ENCODE measurements around the gene CDK5R2.
"Not testable (repeated sequence)": the region's sequence is repeated elsewhere in the genome, so short reads cannot be mapped to it uniquely, and the experiment has no call there.

CDK5R2 gene

DNA sequence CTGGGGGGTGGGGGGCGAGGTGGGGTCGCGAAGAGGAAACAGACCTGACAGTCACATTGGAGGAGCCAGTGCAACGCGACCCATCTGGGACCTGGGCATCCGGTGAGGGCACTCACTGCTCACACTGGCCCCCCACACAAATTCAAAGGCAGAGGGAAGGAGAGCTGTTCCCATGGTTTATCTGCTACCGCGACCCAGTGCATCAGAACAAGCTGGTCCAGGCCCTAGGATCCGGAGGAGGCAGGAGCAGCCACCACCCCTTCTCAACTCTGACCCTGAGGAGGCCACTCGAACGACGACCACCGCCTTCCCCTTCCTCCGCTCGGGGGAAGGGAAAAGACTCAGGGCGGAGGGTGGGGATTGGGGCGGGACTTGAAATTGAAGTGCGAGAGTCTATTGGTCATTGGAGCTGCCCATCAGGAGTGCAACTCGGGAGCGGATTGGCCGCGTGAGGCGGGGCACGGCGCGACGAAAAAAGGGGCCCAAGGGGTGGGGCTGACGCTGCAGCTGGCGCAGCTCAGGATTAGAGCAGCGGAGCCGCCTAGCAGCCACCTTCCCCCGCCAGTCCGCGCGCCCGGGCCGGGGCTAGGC, at the start of gene CDK5R2:
Gene CDK5R2 (plus strand): TSS at position 526 of the 591 bp plus-strand sequence. CDS start 155 bp downstream, outside the sequence.
- DNase-seq: peak; percentile 63

DNA sequence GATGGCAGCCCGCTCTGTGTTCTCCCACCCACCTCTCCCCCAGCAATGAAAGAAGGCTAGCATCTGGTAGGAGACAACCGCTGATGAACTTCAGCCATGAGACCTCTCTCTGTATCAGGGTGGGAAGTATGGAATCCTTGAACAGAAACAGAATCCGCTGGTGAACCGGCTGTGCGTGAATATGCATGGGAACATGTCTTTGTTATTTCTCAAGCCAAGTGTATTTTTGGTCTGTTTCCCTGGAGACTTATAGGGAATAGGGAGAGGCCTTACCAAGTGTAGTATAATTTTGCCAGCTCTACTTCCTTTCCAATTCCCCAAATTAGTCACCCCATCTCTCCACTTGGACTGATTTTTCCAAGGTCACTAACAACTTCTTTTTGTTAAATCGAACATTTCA, 48.7 kb upstream of the CDK5R2 start:
- no peak for DNase-seq

DNA sequence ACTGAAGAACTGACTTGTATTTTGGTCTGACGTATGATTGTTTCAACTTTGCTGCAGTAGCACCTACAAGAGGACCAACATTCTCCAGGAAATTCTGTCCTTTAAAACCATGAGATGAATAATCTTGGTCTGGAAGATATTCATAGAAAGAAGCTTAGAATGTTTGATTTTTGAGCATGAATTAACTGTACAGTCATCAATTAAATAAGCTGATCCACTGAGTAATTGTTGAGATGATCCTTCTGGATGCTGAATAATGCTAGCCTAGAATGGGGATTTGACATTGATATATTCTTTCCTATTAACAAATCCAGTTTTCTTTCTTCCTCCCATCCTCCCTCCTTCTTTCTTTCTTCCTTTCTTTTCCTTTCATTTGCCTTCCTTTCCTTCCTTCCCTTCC, 39.0 kb upstream of the CDK5R2 start:
- DNase-seq: no peak

DNA sequence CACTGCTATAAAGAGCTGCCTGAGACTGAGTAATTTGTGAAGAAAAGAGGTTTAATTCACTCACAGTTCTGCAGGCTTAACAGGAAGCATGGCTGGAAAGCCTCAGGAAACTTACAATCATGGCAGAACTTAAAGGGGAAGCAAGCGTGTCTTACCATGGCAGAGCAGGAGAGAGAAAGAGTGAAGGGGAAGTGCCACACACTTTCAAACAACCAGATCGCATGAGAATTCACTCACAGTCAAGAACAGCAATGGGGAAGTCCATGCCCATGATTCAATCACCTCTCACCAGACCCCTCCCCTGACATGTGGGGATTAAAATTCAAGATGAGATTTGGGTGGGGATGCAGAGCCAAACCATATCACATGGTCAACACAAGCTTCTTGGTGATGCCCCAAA, 34.7 kb upstream of the CDK5R2 start:
- no peak for DNase-seq

DNA sequence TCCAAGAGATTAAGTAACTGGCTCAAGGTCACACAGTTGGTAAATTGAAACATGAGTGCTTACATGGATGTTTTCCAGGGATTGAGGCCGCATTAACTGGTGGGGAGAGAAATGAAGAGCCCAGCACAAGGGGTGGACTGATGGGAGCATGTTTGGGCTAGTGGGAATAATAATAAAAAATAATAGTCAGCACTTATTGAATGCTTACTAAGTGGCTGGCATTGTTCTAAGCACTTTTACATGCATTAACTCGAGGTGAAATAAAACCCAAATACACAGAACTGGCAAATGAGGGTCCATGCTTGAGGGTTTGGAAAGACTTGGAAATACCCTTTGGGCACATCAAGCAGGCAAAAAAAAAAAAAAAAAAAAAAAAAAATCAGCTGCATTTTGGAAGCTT, 34.0 kb upstream of the CDK5R2 start:
- DNase-seq: no peak

DNA sequence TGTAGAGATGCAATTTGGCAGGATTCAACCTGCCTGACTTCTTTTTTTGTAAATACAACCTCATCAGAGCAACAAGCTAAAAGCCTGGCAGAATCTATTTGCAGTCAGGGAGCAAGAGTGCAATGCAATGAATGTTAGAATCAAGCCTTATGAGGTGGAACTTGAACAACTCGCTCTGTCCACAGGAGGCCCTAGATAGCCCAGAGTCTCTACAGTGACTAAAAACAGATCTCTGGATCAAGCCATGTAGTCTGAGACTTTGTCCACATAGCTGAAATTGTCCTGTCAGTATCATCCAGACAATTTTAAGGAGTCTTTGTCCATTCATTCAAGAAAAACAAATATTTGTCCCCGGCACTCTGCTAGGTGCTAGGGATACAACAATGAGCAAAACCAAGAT, 32.0 kb upstream of the CDK5R2 start:
- no peak for DNase-seq

DNA sequence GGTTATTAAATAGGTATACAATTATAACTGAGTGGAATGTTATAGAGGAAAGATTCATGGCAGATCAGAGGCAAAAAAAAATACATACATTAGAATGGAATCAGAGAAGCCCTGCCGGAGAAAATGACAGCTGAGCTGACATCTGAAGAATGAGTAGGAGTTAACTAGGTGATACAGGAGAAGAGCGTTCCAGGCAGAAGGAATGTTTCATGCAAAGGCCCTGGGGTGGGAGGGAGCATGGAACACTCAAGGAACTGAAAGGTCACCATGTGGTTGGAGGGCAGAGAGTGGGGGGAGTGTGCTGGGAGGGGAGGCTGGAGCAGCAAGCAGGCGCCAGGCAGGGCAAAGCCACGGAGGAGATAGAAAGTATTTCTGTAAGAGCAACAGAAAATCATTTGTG, 31.6 kb upstream of the CDK5R2 start:
- no peak for DNase-seq

DNA sequence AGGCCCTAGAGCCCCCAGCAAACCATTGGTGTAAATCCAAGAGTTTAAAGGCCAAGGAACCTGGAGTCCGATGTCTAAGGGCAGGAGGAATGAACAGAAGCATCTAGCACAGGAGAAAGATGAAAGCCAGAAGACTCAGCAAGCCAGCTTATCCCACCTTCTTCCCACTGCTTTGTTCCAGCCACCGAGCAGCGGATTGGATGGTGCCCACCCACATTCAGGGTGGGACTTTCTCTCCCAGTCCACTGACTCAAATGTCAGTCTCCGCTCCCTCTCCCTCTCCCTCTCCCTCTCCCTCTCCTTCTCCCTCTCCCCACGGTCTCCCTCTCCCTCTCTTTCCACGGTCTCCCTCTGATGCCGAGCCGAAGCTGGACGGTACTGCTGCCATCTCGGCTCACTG, 29.0 kb upstream of the CDK5R2 start:
- not testable (repeated sequence) for DNase-seq

DNA sequence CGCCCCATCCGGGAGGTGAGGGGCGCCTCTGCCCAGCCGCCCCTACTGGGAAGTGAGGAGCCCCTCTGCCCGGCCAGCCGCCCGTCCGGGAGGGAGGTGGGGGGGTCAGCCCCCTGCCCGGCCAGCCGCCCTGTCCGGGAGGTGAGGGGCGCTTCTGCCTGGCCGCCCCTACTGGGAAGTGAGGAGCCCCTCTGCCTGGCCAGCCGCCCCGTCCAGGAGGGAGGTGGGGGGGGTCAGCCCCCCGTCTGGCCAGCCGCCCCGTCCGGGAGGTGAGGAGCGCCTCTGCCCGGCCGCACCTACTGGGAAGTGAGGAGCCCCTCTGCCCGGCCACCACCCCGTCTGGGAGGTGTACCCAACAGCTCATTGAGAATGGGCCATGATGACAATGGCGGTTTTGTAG, 27.7 kb upstream of the CDK5R2 start:
- not testable (repeated sequence) for DNase-seq

DNA sequence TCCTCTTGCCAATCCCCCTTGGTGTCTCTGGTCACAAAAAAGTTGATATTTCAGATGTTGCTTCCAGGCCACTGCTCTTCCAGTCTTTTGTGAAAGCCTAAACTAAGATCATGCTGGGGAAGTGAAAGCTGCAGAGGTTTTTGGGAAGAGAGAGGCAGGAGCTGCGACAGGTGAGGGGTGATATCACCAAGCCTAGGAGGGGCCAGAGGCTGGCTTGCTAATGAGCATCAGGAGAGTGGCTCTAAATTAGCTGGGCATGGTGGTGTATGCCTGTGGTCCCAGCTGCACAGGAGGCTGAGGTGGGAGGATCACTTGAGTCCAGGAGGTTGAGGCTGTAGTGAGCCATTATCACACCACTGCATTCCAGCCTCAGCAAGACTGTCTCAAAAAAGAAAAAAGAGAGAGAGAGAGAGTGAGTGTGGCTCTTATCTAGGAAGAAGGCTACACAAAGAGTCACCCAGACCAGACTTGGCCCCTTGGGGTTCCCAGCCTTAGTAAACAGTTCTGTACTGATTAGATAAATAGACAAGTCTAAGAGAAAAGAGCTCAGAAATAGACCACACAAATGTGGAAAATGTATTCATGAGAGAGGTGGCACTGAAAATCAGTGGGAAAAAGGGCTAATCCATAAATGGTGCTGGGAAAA, 14.6 kb upstream of the CDK5R2 start:
- no peak for DNase-seq

DNA sequence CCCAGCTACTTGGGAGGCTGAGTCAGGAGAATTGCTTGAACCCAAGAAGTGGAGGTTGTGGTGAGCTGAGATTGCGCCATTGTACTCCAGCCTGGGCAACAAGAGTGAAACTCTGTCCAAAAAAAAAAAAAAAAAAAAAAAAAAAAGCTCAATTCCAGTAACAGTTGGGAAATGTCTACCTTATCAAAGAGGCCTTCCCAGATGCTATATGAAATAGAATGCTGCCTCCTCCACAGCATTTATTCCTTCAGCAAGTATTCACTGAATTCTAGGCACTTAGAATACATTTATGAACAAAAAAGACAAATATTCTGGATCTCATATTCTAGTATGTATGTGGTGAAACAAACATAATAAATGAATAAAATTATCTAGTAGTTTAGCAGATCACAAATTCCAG, 12.8 kb upstream of the CDK5R2 start:
- DNase-seq: no peak

DNA sequence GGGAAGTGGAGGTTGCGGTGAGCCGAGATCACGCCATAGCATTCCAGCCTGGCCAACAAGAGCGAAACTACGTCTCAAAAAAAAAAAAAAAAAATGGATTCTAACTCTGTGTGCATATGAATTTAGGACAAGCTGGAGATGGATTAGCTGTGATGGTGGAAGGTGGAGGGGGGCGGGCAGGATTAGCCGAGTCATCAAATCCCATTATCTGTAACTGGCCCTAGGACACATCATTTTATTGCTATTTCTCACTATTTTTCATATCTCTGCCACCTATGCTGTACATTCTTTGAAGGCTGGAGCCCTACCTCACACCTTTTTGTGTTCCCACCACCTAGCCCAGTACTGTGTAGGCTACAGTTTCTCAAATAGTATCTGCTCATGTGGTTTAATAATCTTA, 7.3 kb upstream of the CDK5R2 start:
- no peak for DNase-seq

DNA sequence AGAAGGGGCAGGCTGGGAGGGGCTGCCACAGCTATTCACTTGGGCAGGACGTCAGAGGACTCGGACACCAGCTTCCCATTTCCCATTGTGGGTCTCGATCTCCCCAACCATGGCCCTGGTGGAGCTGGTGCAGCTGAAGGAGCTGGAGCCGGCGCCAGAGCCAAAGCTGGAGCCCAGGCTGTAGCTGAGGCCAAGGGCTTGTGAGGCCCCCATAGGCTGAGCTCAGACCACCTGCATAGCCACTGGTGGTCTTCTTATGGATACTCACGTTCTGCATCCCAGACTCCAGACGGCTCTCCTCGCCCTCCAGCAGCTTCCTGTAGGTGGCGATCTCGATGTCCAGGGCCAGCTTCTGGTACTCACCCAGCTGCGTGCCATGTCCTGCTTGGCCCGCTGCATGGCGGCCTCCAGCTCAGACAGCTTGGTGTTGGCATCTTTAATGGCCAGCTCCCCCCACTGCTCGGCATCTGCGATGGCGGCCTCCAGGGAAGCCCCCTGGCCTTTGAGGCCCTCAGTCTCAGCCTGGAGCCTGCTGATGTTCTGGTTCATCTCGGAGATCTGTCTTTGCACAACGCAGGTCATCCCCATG, 6.0 kb upstream of the CDK5R2 start:
- DNase-seq: no peak

DNA sequence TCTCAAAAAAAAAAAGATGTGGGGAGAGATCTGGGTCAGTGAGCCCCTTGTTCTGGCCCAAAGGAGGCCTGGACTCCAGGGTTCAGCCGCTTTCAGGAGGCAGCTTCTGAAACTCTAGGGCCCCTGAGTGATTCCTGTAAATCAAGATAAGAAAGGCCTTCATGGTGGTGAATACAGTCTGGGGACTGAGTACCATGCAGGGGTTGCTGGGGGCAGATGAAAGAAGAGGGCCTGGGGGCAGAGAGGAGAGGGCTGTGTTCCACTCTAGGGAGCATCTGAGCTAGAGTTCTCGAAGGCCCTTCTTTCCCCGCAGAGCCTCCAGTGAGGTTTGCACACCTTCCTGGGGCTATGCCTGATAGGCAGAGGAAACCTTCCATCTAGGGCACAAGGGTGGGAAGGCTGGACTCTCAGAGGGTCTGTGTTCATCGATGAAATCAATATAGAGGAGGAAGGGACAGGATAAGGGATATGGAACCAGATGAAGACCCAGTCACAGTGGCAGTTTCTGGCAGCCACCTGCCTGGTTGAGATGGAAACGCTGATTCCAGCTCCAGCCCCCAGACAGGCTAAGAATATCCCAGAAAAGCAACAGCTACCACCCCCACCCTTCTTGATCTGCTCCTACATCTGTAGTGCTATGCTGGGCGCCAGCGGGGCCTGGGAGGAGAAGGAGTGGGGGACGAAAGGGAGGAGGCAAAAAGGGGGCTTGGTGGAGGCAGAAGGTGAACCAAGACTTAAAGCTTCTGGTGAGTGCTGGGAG, 4.7 kb upstream of the CDK5R2 start:
- no peak for DNase-seq

DNA sequence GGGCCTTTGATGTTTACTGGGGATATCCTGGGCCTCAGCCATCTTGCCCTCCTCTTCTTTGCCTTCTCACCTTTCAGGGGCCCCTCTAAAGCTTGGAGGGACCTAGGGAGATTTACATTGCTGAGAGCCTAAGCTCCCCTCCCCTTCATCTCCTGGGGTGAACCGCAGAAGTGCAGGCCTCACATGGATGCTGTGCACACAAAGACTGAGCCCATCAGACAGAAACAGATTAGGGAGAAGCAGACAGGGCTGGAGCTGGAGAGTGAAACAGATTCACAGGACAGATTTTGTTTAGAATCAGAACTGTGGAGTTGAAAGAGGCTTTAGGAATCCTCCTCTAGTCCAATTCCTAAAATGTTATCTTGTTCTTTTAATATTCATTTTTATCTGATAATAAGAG, 3.4 kb upstream of the CDK5R2 start:
- DNase-seq: no peak

DNA sequence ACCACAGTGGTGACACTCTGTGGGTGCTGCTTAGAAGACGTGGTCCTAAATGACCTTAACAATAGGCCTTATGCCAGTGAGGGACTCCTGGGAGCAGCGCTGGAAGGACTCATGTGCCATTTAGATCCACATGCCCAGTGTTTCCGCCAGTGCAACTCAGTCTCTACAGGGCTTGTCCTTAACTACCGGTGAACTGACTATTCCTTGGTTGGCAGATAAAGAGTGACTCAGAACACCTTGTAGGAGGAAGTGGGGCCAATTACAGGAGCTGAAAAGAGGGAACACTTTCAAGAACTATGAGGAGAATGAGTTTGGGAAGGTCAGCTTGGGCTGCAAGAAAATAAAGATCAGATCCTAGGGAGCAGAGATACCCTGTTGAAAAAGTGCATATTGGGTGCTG, 1.8 kb upstream of the CDK5R2 start:
- no peak for DNase-seq

DNA sequence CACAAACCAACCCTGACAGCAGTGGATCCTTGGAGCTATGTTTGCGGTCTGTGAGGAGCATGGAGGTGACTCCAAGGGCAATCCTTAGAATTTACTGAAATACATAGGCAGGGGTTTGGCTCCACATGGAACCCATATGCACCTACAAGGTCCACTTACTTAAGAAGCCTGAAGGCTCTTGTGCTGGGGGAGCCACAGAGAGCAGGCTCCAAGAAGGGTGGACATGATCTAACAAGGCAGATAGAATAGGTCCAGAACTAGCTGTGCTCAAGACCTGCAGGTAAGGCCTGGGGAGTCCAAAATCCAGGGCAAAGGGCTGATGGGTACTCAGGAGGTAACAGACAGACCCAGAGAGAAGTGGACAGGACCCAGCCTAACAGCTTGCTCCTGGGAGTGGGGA, 1.2 kb upstream of the CDK5R2 start:
- no peak for DNase-seq

DNA sequence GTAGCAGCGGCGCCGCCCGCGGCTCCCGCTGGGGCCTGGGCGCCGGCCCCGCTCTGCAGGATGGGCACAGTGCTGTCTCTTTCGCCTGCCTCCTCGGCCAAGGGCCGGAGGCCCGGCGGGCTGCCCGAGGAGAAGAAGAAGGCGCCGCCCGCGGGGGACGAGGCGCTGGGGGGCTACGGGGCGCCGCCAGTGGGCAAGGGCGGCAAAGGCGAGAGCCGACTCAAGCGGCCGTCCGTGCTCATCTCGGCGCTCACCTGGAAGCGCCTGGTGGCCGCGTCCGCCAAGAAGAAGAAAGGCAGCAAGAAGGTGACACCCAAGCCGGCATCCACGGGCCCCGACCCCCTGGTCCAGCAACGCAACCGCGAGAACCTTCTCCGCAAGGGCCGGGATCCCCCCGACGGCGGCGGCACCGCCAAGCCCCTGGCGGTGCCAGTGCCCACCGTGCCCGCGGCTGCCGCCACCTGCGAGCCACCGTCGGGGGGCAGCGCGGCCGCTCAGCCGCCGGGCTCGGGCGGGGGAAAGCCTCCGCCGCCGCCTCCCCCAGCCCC, 369 bp downstream of the CDK5R2 start:
- no peak for DNase-seq

DNA sequence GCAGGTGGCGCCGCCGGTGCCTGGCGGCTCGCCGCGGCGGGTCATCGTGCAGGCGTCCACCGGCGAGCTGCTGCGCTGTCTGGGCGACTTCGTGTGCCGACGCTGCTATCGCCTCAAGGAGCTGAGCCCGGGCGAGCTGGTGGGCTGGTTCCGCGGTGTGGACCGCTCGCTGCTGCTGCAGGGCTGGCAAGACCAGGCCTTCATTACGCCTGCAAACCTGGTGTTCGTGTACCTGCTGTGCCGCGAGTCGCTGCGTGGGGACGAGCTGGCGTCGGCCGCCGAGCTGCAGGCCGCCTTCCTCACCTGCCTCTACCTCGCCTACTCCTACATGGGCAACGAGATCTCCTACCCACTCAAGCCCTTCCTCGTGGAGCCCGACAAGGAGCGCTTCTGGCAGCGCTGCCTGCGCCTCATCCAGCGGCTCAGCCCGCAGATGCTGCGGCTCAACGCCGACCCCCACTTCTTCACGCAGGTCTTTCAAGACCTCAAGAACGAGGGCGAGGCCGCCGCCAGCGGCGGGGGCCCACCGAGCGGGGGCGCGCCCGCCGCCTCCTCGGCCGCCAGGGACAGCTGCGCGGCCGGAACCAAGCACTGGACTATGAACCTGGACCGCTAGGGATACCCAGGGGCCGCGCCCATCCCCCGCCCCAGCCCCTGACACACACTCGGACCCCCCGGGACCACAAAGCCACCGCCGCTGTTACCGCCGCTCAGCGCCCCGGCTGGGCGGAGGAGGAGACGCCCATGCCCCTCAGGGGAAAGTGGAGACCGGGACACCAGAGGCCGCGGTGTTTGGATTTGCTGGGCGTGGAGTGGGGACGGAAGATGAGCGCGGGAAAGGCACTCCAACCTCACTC, 1.1 kb downstream of the CDK5R2 start:
- no peak for DNase-seq

DNA sequence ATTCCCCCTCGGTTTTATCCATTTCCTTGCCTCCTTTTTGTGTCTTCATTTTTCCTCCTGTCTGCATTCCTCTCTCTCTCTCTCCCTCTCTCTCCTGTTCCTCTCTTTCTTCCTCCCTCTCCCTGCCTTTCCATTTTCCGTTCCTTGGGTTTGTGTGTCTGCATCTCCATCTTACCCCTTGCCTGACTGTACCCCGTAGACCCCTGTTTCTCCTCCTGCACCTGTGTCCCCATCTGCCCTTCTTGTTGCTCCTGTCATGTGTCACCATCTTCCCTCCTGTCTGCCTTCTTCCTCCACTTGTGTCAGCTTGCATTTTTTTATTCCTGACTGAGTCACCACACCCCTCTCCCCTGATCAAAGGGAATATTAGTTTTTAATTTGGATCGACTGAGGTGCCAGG, 1.8 kb downstream of the CDK5R2 start:
- DNase-seq: no peak

DNA sequence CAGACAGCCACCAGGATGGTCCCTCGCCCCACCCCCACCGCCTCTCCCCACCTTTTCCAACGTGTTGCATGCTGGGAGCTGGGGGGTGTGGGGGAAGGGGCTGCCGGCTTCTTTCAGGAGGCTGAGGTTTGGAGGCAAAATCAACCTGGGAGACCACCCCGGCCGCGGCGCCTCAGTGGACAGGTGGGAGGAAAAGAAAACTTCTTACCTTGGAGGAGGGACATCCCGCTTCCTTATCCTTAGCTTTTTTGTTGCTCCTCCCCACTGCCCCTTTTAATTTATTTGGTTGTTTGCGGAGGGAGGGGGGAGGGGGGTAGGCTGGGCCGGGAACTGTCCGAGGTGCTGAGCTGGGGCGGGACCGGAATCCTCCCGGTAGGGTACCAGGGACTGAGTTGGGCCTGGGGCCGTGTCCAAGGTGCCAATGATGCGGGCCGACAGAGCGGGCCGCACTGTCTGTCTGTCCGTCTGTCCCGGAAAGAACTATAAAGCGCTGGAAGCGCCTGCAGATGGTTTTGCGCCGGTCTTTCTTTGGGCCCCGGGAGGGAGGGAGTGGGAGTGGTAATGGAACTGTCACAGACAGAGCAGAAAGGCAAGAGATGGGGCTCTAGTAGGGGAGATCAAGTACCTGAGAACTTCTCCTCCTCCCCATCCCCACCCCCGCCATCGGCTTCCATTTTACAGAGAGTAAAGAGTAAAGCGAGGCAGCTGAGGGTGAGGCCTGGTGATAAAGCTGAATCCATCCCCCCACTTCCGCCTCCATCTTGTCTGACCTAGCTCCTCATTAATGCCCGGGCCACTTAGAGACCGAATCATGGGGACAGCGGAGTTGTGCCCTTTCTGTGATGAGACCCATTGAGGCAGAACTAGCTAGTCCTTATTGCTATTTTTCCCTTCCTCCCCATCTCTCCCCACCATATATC, 2.4 kb downstream of the CDK5R2 start:
- no peak for DNase-seq

Data from activated CD8-positive, alpha-beta memory T cell treated with anti-CD3 and anti-CD28 coated beads, Interleukin-2, amount 50 U/mL, for 4 hours (primary cell).